Measurements from ENCODE around the gene TXNDC17.

Gene TXNDC17

DNA sequence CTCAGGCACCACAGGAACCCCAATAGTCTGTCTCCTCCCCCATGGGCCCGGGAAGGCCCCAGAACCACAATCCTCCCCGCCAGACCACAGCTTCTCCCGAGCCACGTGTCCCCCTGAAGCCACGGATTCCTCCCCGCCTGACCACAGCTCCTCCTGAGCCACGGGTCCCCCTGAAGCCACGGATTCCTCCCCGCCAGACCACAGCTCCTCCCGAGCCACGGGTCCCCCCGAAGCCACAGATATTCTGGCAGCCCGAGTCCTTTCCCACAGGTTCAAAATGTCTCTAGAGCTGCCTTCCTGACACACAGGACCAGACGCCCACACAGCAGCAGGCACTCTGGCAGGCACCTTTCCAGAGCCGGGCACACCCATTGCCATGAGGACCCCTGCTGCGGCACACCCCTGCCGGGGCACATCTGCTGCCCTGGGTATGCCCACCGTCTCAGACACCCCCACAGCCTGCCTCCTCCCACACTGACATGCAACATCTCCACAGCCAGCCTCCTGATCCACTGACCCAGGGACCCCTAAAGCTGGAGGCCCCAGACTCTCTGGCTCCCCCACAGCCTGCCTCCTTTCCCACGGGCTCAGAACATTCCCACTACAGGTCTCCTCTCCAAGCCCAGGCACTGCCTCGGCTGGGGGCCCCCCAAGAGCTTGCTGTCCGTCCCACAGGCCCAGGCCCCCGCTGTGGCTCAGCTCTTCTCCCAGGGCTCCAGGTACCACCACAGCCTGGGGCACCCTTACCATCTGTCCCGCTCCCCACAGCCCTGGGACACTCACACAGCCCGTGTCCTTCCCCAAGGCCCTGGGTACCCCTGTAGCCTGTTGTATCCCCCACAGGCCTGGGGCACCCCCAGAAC lies 2.6 kb upstream of the TXNDC17 start:
- CTCF ChIA-PET = interaction anchor here (1.0 kb wide), 1 partner anchor 10 kb away, joined by 3 read pairs; no protein-coding TSS in a partner anchor
- no peak for DNase-seq (ENCODE audit: extremely low spot score)
- no peak for TF ChIP-seq HDGF (IDR thresholded peaks at IDR 0.05; ENCODE audit: borderline replicate concordance)
- no peak for TF ChIP-seq FOXA1 (IDR thresholded peaks at IDR 0.05)
- TF ChIP-seq ZNF384 (IDR thresholded peaks at IDR 0.05) = no peak
- no peak for TF ChIP-seq CTBP1 (IDR thresholded peaks at IDR 0.05; ENCODE audit: borderline replicate concordance)
- POLR2A ChIA-PET = interaction anchor here (2.7 kb wide), 1 partner anchor 13 kb away, joined by 9 read pairs; the partner anchor contains the start of genes C17orf100 and MED31

DNA sequence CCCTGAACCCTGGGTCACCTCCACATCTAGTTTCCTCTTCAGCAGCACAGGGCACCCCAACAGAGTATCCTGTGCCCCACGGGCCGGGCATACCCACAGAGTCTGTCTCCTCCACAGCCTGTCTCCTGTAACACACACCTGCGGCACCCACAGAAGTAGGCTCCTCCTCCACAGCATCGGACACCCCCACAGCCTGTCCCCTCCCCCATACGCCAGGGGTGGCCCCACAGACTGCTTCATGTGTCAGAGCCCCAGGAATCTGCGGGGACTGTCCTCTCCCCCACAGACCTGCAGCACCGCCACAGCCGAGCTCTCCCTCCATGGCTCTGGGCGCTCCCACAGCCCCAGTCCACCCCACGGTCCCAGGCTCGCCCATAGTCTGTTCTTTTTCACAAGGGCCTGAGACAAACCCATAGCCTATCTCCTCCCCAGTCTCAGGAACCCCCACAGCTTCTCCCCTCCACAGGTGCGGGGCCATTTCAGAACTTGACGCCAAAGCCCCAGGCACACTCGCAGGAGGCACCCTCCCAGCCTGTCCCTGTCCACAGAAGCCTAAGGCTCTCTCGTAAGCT lies 1.8 kb upstream of the TXNDC17 start:
- DNase-seq (ENCODE audit: extremely low spot score) = no peak
- ChIA-PET POLR2A (interaction anchor here (0.7 to 2.7 kb wide), 3 partner anchors 11 to 195 kb away, joined by 3 to 9 read pairs (median 3); partner anchors contain the start of genes C17orf100, MED31 and PIMREG), CTCF (interaction anchor here (1.0 kb wide), 1 partner anchor 9 kb away, joined by 3 read pairs; no protein-coding TSS in a partner anchor)
- no peak for TF ChIP-seq FOXA1 (IDR thresholded peaks at IDR 0.05)
- no peak for TF ChIP-seq CTBP1 (IDR thresholded peaks at IDR 0.05; ENCODE audit: borderline replicate concordance)
- TF ChIP-seq TARDBP (IDR thresholded peaks at IDR 0.05) = no peak
- no peak for TF ChIP-seq ZNF384 (IDR thresholded peaks at IDR 0.05)
- TF ChIP-seq SP1 (IDR thresholded peaks at IDR 0.05) = no peak
- no peak for TF ChIP-seq LEF1 (IDR thresholded peaks at IDR 0.05; ENCODE audit: borderline replicate concordance)

DNA sequence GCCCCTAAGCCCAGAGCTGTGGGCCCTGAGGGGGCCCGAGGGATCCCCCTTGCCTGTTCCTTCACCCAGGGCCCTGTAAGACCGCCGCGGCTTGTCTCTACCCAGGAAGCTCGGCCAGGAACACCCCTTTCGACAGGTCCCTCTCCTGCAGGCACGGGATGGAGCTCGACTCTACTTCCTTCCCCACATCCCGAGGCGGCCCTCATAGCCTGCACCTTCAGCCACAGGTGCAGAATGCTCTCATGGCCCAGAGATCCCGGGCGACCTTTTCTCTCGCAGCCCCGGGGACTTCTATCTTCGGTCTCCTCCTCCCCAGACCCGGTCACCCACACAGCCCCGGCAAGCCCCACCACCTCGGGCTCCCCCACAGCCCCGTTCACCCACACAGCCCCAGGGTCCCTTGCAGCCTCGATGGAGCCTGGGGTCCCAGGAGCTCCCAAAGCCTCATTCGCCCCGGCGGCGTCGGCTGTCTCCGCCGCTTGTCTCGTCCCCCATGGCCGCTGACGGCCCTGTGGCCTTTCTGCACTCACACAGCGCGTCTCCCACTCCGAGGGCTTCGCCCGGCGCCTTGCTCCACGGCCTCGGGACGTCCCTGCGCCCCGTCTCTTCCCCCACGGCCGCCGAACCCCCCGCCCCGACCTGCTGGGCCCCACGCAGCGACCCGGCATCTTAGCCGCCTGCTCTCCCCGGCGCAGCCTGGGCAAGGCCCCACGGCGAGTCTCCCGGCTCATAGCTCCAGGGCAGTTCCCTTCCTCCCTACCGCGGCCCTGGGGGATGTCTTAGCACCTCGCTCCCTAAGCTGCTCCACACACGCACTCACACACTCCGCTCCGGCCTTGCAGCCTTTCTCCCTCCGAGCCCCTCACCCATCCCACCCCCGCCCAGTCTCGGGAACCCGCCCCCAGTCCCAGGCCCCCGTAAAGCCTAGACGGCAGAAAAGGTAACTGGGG lies 999 bp upstream of the TXNDC17 start:
- CTCF ChIA-PET = no interaction called here
- POLR2A ChIA-PET = interaction anchor here (0.5 to 2.7 kb wide), 5 partner anchors 10 to 1154 kb away, joined by 3 to 9 read pairs (median 3); partner anchors contain the start of genes C17orf100, DERL2, MED31 and MIS12
- TF ChIP-seq BHLHE40 (IDR thresholded peaks at IDR 0.05; ENCODE audit: borderline replicate concordance) (no peak), FOXM1 (IDR thresholded peaks at IDR 0.05; ENCODE audit: borderline replicate concordance) (no peak), ELF4 (IDR thresholded peaks at IDR 0.05) (no peak), SUZ12 (IDR thresholded peaks at IDR 0.05) (no peak), SP1 (IDR thresholded peaks at IDR 0.05) (no peak)
- peak; percentile 40 for DNase-seq (ENCODE audit: extremely low spot score)

DNA sequence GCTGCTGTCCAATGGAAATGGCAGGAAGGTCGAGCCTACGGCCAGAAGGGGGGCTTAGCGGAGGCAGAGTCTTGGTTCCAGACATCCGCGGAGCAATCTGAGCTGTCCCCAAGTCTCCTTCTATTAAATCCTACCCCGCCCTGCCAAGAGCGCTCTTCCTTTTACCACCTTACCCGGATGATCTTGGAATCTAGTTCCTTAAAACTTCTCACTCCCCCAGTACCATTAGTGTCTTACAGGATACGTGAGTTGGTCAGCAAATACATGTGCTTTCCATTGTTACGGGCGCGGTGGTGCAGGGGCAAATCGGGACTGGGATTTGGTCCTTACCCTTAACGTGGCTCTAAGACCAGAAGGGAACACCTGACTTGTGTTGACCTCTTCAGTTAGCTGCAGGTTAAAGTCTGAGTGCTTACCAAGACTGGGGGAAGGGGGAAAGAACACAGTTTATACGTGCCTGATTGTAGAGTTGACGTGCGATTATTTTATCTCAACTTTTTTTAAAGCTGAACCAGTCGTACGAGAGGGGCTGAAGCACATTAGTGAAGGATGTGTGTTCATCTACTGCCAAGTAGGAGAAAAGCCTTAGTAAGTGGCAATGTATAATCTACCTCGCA lies 495 bp downstream of the TXNDC17 start:
- no peak for DNase-seq (ENCODE audit: extremely low spot score)
- ChIA-PET POLR2A (interaction anchor here (1.9 to 2.2 kb wide), 2 partner anchors 9 to 12 kb away, joined by 8 to 12 read pairs; partner anchors contain the start of genes C17orf100 and MED31), CTCF (no interaction called here)
- TF ChIP-seq FOXM1 (IDR thresholded peaks at IDR 0.05; ENCODE audit: borderline replicate concordance) (no peak), NFRKB (IDR thresholded peaks at IDR 0.05) (no peak), FOXA1 (IDR thresholded peaks at IDR 0.05) (no peak), SUZ12 (IDR thresholded peaks at IDR 0.05) (no peak), L3MBTL2 (conservative IDR thresholded peaks at IDR 0.05) (0 out of 2 replicates have a peak, but pooled peaks have one; percentile 2), ARNT (IDR thresholded peaks at IDR 0.05) (no peak), CTBP1 (IDR thresholded peaks at IDR 0.05; ENCODE audit: borderline replicate concordance) (no peak)
- TF ChIP-seq, protein P1, sequence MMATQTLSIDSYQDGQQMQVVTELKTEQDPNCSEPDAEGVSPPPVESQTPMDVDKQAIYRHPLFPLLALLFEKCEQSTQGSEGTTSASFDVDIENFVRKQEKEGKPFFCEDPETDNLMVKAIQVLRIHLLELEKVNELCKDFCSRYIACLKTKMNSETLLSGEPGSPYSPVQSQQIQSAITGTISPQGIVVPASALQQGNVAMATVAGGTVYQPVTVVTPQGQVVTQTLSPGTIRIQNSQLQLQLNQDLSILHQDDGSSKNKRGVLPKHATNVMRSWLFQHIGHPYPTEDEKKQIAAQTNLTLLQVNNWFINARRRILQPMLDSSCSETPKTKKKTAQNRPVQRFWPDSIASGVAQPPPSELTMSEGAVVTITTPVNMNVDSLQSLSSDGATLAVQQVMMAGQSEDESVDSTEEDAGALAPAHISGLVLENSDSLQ (IDR thresholded peaks at IDR 0.05) = no peak

DNA sequence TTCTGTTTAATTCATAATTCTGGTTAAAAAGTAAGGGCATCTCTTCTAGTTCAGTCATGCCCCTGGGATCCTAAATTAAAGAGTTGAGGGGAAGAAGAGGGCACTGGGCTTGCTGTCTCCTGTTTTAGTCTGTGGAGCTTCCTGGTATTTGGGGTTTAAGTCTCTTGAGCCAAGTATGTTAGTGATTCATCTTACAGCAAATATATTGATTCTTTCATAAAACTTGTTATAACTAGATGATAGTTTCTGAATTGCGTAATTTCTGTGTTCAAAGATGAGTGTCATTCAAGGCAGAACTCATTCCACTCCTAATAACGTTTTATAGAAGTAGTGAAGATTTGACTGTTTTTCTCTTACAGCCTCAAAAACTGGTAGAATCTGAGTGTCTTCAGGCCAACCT lies 1.7 kb downstream of the TXNDC17 start:
- CTCF ChIA-PET = no interaction called here
- no peak for DNase-seq (ENCODE audit: extremely low spot score)
- POLR2A ChIA-PET = interaction anchor here (1.9 kb wide), 1 partner anchor 8 kb away, joined by 12 read pairs; the partner anchor contains the start of genes C17orf100 and MED31
- no peak for TF ChIP-seq TARDBP (IDR thresholded peaks at IDR 0.05)
- TF ChIP-seq HDGF (IDR thresholded peaks at IDR 0.05; ENCODE audit: borderline replicate concordance) = no peak
- TF ChIP-seq FOXK2 (IDR thresholded peaks at IDR 0.05) = no peak
- TF ChIP-seq ZNF384 (IDR thresholded peaks at IDR 0.05) = no peak
- TF ChIP-seq CTBP1 (IDR thresholded peaks at IDR 0.05; ENCODE audit: borderline replicate concordance) = no peak
- no peak for TF ChIP-seq FOXA1 (IDR thresholded peaks at IDR 0.05)
- no peak for TF ChIP-seq FOXM1 (IDR thresholded peaks at IDR 0.05; ENCODE audit: borderline replicate concordance)

DNA sequence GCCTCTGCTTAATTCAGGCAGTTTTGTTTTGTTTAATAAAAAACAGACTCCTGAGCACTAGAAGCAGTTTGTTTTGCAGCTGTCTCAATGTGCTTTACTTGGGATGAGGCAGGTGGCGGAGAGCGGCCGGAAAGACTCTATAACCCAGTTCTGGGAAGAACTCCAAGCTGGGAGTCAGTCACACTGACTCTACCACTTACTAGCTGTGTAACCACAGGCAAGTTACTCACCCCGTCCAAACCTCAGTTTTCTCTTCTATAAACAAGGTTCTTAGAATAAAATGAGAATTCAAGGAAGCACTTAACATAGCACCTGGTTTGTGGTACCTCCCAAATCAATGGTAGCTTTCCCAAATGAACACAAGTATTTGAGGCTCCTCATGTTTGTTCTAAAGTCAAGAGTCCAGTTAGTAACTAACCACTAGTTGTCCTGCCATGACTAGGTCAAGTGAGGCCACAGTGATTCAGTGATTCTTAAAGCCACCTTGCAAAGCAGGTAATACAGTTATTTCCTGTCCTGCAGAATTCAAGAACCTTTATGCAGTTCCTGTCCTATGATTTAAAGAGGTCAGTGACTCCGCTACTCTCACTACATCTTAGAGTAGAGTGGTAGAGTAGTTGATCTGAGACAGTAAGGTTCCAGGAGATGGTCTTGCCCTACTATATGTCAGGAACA lies 2.7 kb downstream of the TXNDC17 start:
- no peak for DNase-seq (ENCODE audit: extremely low spot score)
- TF ChIP-seq FOXM1 (IDR thresholded peaks at IDR 0.05; ENCODE audit: borderline replicate concordance) = no peak
- TF ChIP-seq, protein P1 (IDR thresholded peaks at IDR 0.05) = no peak
- no peak for TF ChIP-seq LEF1 (IDR thresholded peaks at IDR 0.05; ENCODE audit: borderline replicate concordance)
- TF ChIP-seq ARNT (IDR thresholded peaks at IDR 0.05) = no peak
- no peak for TF ChIP-seq NFRKB (IDR thresholded peaks at IDR 0.05)
- ChIA-PET POLR2A (no interaction called here), CTCF (no interaction called here)
